GM12872 (cell line): Measurements from ENCODE around the gene CA10.

Source experiments
- CTCF ChIP-seq: IDR thresholded peaks from 3 replicates; pipeline ENCODE4 v1.5.1; 2011; ENCODE audit warnings: low read depth, mild to moderate bottlenecking, low read length, moderate library complexity; ENCODE audit not compliant: insufficient read depth

Gene CA10

GRCh38 chr17:51763058-51763457 lies 395.5 kb downstream of the CA10 start:
- no peak for TF ChIP-seq CTCF

- TF ChIP-seq CTCF = no peak
Observed at GRCh38 chr17:51761105-51761504, 397.4 kb downstream of the CA10 start.

GRCh38 chr17:51759260-51759659 lies 399.3 kb downstream of the CA10 start:
- TF ChIP-seq CTCF = no peak

- no peak for TF ChIP-seq CTCF
Observed at GRCh38 chr17:51751072-51751471, 407.4 kb downstream of the CA10 start.

- no peak for TF ChIP-seq CTCF
Observed at GRCh38 chr17:51748749-51749604, 409.5 kb downstream of the CA10 start.

GRCh38 chr17:51746421-51746820 lies 412.1 kb downstream of the CA10 start:
- TF ChIP-seq CTCF = no peak

- TF ChIP-seq CTCF = no peak
Observed at GRCh38 chr17:51745993-51746392, 412.5 kb downstream of the CA10 start.
